GM21447 (cell line): ENCODE measurements around the gene PLD1.

Experiments used
- ATAC-seq: cut with Tn5 transposase; IDR thresholded peaks from one replicate; pipeline ENCODE4 v1.9.1; 2021; ENCODE audit not compliant: unreplicated experiment

Gene PLD1

DNA sequence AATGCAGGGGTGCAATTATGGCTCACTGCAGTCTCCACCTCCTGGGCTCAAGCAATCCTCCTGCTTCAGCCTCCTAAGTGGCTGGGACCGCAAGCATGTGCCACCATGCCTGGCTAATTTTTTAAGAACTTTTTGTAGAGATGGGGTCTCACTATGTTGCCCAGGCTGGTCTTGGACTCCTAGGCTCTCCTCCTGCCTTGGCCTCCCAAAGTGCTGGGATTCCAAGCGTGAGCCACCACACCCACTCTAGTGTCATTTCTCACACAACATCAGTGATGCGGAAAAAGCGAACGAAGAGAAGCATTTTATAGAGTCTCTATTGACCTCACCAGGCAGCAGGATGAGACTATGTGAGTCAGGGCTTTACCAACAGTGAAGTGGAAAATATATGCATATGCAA is 137.7 kb downstream of the PLD1 start:
- ATAC-seq = no peak

DNA sequence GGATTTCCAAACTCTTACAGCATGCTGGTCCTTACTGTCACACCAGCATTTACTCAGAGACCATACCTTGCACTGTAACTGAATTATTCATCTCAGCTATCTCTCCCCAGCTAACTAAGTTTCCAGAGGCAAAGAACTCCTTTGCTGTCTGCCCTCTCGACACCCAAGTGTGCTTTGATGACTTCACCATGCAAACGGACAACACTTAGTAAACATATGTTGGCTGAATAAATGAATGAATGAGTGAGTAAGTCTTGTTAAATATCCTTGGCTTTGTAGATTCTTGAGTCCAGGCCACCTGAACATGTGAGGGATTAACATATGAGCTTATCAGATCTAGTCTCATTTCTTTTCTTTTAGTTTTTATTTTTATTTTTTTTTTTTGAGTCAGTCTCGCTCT is 138.2 kb downstream of the PLD1 start:
- no peak for ATAC-seq

DNA sequence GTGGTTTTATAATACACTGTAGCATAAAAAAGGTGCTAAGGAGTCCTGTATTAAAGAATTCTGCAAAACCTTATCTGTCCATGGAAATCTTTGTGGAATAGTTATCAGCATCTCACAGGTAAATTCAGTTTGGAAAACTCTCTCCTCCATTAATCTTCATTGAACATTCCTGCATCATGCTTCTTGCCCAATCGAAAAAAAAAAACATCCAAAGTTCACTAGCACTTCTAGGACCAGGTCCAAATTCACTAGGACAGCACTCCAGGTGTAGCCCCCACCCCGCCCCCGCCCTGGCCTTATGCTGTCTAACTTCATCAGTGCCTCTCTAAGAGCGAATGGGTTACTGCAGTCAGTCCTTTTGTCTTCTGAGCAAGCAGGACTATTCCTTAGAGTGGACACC is 138.6 kb downstream of the PLD1 start:
- ATAC-seq = no peak

DNA sequence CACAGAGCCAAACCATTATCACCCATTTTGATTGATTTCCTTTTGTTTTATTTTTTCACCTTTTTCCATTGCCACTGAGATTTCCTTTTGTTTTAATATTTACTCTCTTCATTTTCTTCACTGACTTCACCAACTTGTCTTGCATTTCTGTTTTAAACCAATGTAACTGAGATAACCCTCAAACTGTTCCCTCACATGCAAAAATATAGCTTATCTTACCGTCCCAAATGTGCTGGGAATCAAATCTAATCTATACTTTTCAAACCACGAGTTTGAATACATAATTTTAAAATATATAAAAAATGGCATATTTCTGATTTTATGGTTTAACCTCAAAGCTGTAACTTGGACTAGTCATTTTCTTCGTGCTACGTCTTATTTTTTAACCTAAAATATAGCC is 143.8 kb downstream of the PLD1 start:
- ATAC-seq = no peak

DNA sequence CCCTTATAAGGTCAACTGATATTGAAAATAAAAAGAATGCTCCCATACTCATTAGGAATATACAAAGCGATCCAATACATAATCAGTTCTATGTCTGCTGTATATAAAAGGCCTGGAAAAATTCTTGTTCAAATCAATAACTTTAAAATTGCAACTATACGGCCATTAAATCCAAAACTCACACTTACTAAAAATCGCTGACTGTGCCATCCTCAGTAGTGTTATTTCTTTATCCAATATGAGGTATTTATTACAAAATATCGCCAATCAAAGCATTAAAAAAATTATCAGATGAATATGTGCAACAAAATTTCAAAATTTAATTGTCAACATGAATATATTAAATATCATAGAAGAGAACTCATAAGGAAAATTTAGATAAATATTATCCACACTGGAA is 146.5 kb downstream of the PLD1 start:
- ATAC-seq = no peak

DNA sequence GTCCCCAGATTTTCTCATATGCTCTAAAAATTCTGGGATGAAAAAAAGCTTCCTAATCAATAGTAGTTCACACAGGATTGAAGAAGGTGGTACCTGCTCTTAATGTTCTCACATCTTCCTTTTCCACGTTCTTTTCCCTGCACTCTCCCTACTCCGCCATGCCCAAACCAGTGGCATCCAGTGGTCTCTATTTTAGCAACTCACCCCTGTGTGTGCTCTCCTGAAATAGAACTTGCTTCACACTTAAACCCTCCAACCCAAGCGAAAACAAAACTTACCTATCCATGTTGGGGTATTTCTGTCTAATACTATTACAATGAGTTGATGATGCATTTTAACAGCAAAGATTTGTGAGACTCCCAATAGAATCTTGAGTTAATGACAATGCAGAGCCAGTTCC is 148.8 kb downstream of the PLD1 start:
- no peak for ATAC-seq

DNA sequence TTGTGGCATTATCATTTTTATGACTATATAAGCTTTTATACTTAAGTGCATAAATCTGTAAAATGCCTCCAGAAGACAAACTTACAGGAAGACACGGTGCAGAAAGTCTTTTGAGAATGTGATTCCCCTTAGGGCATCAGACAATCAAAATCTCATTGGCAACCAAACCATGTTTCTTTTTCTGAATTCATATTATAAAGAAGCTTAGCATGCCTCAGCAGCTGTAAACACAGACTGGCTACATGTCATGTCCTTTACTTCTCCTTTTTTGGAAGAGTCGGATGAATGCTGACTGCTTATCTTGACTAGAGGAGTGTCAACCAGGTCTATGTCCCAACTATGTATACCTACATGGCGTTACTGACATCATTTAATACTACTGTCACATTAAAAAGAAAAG is 150.1 kb downstream of the PLD1 start:
- ATAC-seq = no peak

DNA sequence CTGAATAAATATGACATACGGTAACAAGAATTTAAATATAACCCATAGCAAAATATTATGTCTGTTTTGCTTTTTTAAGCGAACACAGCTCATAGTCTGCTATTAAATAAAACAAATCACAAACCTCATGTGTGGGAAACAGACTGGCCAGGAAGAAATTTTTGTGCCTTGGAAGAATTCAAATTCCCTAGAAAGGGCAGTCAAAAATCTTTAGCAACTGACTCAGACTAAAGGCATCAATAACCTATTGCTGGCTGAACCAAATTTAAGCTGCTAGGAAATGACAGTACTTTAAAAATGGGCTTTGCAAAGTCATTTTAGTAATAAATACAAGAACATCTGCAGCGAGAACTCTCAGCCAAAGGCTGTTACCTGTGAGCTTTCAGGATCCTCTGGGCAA is 151.4 kb downstream of the PLD1 start:
- ATAC-seq = no peak

DNA sequence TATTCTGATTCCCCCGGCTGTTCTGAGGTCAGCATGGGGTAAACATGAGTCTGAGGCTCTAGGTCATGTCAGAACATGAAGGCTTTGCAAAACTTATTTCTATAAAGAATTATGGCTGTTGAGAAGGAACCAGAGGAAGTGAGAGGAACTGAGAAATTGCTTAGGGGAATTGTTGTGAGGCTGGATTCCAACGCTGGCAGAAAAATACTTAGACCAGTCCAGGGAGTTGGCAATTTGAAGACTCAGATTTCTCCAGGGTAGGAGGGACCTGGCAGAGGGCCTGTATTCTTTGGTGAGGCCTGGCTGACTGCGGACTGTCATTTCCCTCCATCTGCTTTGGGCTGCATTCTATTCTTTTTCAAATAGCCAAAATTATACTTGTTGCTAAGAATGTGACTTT is 155.5 kb downstream of the PLD1 start:
- no peak for ATAC-seq

DNA sequence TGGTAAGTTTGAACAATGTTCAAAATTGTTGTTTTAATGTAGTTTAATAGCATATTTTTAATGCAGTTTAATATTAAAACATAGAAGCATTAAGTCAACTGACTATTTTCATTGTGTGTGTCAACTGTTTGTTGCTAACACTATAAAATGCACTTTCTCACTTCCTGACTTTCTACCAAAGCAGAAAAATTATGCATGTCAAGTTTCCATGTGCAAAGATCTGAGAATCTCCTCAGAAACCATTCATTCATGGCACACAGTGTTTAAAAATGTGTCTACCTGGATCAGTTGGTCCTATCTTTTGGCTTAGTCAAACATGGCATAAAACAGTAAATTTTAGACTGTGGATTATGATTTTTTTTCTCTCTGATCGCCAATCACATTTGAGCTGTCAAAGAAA is 156.0 kb downstream of the PLD1 start:
- ATAC-seq = no peak

DNA sequence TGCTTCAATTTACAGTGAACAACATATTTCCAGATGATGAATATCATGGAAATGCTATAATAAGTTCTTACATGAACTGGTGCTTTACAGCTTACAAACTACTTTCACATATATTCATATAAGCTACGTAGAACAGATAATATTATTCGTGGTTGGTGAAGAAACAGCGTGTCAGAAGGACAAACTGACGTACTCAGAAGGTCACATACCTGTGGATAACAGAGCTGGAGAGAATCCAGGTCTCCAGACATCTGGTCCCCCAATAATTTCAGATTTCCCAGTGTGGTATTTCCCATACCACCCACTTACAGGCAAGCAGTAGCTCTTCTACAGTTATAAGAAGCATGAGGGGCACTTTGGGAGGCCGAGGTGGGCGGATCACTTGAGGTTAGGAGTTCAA is 156.6 kb downstream of the PLD1 start:
- ATAC-seq = no peak

DNA sequence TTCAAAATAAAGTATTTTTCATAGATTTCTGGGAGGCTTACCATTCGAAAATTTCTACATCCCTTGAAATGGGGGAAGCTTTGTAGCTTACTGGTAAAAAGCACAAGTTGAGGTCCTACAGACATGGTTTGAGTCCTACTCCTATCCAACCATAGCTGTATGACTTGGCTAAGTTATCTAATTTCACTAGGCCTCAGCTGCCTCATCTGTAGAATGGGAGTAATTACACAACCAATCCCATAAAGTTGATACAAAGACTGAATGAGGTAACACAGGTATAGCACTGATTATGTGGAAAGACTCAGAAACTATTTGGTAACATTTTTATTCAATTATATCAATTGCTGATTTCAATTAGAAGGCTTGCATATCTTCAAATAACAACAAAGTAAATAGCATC is 157.4 kb downstream of the PLD1 start:
- ATAC-seq = no peak

DNA sequence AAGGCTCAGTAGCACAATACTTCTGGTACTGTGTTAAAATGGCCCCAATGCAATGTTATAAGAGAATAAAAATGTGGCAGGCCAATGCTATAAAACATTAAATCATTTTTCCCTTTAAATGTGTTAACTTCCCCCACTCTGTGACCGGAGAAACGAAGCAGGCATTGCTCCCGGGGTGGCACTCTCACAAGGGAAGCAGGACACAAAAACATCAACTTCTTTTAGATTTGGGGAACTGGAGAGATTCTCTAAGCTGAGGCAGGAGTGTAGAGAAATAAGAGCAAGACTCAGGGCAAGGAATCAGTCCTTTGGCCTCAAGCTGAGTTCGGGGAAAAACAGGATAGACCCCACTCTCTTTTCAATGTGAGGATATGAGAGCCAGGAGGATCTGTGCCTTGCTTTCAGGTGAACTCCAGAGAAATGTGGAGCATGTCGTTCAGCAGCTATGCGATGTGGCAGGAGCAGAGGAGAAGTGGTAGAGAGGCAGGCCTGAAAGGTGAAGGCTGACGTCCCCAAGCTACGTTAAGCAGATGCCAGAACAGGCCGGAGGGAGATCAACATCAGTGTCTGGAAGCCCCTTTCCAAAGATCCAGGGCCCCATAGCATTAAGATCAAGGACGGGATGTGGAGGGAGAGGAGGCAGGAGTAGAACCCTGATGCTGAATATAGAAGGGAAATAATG is 160.2 kb downstream of the PLD1 start:
- no peak for ATAC-seq

DNA sequence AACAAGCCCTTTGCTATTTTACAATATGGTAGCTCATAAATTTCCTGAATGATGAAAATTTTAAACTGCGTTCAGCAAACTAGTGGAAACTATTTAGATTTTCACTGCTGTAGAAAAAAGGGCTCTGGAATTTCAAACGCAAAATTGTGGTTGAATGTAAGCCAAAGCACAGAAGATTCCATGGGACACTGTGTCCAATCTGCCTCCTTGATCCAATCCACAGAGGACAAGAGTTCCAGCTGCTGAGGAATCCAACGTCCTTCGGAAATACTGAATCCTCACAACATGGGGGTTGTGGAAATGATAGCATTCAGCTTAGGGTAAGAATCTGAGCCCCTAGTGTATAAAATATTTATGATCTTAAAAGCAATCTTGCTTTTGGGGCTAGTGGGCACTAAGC is 161.0 kb downstream of the PLD1 start:
- no peak for ATAC-seq

DNA sequence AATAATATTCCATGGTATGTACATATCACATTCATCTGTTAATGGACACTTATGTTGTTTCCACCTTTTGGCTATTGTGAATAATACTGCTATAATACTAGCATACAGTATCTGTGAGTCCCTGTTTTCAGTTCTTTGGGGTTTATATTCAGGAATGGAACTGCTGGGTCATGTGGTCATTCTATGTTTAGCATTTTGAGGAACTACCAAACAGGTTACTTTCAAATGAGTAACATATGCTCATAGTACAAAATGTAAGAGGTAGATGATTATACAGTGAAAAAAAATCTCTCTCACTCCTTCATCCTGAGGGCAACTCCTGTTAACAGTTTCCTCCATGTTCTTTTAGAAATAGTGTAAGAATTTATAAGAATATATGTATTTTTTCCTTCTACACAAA is 162.2 kb downstream of the PLD1 start:
- ATAC-seq = no peak

DNA sequence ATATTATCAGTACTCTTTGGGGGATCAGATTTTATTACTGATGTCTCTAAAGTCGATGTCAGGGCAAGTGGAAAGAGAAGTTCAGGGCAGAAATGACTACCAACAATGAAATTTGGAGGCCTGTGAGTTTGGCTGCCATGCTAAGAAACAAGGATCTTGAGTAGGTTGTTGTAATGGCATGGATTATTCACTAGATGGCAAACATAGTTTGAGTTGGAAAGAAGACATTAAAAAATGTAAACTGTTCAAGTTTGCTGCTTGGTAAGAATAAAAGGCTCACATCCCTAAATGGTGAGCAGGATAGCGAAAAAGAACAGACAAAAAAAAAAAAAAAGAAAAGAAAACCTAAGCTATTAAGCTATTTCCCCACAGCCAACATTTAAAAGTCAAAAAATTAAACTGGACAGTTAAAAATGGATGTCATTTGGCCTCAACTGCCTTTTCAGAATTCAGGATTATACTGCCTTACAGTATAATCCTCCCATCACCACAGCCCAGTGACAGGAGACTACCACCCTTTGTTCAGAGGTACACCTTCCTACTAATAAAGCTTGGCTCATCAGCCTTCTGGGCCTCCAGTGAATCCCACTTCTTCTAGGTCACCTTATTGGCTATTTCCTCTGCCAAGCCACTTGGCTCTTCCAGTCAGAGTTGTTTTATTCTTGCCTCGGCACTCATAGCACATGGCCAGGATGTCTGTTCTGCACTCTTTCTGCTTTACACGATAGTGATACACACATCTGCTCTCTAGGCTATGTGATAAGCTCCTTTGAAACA is 163.7 kb downstream of the PLD1 start:
- no peak for ATAC-seq

DNA sequence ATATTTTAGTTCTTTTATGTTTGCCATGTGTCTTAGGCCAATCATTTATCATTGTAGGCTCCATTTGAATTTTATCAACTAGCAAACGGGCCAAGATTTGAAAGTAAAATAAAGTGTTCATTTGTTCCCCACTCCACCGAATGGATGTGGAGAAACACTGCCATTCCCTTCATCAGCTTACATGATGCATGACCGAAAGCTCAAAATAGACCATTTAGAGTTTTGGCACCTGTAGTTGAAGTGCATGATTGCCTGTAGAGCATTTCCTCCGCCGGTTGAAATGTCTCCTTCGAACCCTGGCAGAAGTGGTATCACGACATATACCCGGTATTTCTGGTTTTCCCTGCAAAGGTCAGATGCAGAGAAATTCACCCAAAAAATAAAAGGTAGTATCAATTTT is 165.6 kb downstream of the PLD1 start:
- ATAC-seq = no peak

DNA sequence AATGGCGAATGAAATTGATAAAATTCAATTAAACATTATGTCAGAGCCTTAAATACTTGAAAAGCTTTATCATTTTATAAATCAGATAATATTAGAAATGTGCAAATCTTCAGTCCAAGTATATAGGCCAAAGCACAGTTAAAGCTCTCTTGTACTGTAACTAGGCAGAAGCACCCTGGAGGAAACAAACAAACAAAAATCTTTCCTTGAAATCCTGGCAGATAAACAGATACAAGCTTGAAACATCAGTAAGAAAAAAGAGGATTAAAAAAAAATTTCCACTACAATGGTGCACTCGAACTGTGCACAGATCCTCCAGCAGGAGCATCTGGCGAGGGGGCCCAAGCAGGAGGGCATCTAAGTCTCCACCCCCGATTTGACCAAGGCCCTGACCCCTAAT is 166.6 kb downstream of the PLD1 start:
- ATAC-seq = no peak

DNA sequence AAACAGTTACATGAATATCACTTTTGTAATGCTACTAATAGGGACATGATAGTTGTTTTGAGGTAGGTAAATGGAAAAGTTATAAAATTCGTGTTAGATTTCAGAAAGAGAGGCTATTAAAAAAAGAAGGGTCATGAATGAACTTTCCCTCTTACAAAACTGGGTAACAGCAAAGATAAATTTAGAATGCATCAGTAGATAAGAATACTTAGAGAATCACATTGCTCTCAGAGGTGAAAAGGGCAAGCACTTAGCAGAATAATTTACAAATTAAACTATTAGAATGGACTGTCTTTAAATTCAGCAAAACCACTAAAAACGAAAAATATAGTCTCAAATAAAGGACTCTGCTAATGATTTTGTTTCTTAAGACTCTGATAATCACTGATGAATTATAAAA is 167.2 kb downstream of the PLD1 start:
- ATAC-seq = no peak

DNA sequence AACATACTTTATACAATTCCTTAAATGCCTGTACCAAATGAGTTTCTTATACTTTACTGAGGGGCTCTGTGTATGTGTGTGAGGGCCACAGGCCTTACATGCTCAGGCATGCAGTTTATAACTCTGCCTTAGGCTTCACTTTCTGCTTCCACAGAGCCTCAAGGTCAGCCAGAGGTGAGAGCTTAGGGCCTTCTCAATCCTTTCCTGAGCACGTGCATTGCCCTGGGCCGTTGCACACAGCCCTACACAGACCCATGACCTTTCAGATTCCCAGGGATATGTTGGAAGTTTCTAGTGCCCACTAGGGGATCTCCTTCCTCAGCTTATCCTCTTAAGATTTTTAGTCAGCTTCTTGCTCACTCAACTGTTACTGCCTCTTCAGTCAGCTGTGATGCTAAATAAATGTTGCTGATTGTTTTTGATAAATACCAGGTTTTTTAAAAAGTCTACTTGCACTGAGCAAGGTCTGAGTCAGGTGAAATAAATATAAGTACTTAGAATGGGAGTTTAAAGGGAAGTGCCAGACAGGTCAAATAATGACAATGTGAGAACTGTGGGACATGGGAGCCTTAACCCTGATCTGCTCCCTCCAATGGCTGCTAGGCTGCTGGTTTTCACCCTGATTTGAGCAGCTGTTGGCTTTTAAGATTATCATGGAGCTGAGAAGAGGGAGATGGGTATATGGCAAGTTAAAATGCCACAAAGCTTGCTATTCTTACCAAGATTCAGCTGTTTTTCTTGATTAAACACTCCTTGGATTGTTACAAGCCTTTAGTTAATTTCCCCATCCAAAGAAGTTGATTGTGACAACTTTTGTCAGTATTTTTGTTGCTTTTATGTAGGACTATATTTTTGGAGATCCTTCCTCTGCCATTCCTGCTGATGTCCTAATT is 169.5 kb downstream of the PLD1 start:
- ATAC-seq = no peak

DNA sequence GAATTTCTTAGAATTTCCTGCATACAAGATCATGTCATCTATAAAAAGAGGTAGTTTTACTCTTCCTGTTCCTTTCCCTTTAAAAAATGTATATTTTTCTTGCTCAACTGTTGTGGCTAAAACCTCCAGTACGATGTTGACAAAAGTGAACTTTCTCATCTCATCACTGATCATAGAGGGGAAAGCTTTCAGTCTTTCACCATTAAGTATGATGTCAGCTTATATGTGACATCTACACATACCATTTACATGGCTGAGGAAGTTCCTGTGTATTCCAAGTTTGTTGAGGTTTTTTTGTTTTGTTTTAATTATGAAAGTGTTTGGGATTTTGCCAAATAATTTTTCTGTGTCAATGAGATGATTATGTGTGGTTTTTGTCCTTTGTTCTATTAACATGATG is 173.6 kb downstream of the PLD1 start:
- ATAC-seq = no peak

DNA sequence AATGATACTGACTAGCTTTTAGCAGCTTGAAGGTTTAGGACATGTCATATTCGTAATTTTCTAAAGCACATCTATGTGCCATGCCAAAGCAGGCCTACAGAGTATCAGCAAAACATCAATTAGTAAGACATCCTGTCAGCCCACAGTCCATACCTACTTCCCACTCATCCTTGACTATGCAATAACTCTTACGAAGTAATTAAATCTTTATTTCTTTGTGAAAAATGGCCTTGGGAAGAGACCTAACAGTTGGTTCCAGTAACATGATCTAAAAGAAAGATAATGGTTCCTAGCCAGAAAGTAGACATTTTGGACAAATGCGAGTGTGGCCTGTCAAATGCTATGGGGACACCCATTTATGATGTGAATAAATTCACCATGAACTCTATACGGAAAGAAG is 177.5 kb downstream of the PLD1 start:
- ATAC-seq = no peak
